DMS53 (cell line): Measurements from ENCODE around the gene LLGL2.

Experiments used
- DNase-seq: peaks from one replicate; lab custom pipeline; 2025; lab: John Stamatoyannopoulos, UW

Gene LLGL2

DNA sequence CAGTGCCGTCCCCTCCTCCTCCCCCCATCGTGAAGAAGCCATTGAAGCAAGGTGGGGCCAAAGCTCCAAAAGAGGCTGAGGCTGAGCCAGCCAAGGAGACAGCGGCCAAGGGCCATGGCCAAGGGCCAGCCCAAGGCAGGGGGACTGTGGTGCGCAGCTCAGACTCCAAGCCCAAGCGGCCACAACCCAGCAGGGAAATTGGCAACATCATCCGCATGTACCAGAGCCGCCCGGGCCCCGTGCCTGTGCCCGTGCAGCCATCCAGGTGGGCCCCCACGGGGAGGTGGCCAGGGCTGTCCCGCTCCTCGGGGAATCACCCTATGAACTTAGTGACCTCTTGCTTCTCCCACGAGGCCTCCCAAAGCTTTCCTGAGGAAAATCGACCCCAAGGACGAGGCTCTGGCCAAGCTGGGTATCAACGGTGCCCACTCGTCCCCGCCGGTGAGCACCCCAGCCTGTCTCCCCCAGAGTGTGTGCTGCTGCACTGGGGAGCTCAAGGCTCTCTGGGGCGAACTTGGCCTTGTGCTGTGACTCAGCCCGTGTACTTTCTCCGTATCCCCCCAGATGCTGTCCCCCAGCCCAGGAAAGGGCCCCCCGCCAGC lies 91.1 kb downstream of the LLGL2 start:
- no peak for DNase-seq

DNA sequence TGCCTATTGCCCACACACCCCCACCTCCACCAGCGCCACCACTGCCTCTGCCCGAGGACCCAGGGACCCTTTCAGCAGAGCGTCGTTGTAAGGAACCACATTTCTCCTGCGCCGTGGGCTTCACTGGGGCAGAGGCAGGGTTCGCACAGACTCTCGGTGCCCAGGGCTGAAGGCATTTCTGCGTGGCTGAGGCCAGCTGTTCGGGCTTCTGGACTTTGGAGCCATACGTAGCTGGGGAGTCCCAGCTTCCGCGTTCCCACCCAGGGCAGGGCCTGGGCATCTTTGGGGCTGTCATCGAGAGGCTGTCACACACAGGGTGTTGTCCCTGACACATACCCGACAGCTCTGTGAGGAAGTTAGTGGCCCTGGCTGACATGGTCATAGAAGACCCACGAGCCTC lies 91.7 kb downstream of the LLGL2 start:
- DNase-seq = peak; percentile 33

DNA sequence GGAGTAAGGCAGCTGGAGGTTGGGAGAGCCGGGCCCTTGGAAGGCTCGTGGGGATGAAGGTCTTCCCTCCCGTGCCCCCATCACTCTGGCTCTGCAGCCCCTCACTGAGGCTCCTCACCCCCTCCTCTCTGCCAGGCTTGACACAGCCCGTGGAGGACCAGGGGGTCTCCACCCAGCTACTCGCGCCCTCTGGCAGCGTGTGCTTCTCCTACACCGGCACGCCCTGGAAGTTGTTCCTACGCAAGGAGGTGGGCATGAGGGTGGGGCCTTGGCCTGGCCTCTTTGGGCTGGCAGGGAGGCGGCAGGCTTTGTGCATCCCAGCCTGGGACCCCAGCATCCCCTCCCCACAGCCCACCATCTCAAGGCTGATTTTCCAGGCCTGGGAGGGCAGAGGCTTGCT lies 92.2 kb downstream of the LLGL2 start:
- no peak for DNase-seq

DNA sequence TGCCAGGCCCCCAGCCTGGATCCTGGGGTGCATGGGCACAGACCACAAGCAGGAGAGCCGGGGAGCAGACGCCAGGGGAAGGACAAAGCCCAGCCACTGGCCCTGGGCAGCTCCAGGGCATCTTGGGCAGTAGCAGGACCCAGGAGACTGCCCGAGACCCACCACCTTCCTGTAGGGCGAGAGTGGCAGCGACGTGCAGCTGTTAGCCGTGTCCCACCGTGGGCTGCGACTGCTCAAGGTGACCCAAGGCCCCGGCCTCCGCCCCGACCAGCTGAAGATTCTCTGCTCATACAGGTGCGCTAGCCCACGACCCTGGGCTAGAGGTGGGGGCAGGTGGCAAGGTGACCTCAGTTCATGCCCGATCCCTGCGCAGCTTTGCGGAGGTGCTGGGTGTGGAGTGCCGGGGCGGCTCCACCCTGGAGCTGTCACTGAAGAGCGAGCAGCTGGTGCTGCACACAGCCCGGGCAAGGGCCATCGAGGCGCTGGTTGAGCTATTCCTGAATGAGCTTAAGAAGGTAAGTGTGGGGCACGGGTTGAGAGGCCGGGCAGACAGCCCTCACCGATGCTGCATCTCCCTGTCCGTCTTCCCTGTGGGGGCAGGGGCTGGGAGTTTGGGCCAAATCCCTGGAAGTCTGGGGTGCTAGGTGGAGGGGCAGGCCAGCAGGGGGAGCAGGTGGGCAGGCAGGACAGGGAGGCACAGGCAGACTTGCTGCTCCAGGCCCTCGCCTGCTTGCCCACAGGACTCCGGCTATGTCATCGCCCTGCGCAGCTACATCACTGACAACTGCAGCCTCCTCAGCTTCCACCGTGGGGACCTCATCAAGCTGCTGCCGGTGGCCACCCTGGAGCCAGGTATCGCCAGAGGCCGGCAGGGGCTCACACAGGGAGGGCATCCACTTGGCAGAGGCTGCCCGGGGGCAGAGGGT lies 94.3 kb downstream of the LLGL2 start:
- peak; percentile 88 for DNase-seq

DNA sequence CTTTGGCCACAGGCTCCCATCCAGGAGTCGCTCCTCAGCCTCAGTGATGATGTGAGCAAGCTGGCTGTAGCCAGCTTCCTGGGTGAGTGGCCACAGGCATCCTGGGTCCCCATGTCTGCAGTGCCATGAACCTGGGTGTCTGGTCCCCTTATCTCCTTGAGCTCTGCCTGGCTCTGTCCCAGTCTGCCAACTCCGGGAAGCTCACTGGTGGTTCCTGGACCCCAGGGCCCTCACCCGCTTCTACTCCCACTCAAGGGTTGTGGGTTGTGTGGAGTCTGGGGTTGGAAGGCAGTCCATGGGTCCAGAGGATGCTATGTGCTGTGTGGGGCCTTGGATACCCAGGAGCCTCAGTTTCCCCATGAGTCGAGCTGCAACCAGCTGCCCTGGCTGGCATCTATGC lies 96.0 kb downstream of the LLGL2 start:
- DNase-seq = no peak

DNA sequence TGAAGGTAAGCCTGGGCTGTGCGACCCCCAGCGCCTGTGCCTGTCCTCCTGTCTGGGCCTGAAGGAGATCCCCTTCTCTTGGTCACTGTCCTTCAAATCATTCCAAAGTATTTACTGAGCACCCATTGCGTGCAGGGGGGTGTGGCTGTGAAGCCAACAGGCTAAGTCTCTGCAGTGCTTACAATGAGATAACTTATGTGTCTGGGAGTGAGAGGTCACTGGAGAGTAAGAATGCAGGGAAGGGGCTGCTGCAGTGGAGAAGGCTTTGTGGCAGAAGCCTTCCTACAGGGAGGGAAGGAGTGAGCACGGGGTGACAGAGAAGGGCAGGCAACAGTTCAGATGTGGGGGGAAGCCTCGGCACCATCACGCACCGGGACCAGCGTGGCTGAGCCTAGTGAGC lies 96.6 kb downstream of the LLGL2 start:
- DNase-seq = no peak

DNA sequence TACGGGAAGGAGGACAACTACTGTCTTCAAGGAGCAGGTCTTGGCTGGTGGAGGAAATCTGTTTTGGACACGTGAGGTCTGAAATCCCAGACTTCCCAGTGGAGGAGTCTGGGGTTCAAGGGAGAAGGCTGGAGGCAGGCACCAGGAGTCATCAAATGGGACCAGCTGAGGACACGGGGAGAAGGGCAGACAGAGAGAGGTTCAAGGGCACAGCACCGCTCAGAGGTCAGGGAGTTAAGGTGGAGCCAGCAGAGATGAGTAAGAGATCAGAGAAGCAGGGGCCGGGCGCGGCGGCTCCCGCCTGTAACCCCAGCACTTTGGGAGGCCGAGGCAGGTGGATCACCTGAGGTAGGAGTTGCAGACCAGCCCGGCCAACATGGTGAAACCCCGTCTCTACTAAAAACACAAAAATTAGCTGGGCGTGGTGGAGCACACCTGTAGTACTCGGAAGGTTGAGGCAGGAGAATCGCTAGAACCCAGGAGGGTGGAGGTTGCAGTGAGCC lies 97.3 kb downstream of the LLGL2 start:
- DNase-seq = no peak

DNA sequence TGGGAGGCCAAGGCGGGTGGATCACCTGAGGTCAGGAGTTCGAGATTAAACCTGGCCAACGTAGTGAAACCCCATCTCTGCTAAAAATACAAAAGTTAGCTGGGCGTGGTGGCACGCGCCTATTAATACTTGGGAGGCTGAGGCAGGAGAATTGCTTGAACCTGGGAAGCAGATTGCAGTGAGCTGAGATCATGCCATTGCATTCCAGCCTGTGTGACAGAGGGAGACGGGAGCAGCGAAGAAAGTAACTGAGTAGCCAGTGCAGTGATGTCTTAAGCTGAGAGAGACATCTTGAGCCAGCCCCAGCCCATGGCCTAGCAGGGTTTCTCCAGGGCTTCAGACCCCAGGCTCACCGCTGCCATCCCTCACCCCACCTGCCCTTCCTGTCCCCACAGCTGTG lies 97.9 kb downstream of the LLGL2 start:
- no peak for DNase-seq

DNA sequence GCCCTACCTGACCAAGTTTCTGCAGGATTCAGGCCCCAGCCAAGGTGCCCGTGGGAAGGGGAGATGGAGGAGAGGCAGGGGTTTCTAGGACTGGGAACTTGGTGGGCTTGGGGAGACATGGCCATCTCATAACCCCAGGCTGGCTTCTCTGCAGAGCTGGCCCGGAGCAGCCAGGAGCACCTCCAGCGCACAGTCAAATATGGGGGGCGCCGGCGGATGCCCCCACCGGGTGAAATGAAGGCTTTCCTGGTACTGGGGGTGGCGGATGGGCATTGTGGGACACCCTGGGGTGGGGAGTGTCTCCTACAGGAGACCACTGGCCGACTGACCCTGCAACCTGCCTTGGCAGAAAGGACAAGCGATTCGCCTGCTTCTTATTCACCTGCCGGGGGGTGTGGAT lies 98.5 kb downstream of the LLGL2 start:
- DNase-seq = no peak
